ENCODE results near the gene HOXD13.

Gene HOXD13

GRCh38 chr2:176129813-176130146 lies 37.3 kb downstream of the HOXD13 start:
- no peak for TF ChIP-seq Cebpa-rat (IDR thresholded peaks at IDR 0.05)
- Histone ChIP-seq H3K4me3 (no peak overlapping the region), H3K4me1 (peaks cover 10 to 19% (median 14%) of the 10 kb centered on the region in 10 experiments; a peak in 13 of 20 replicates), H3K9me3 (replicated peaks in 1 of 11) (peaks cover 10 to 23% (median 18%) of the 10 kb centered on the region in 11 experiments), H3K9ac (no peak overlapping the region), H3K36me3 (no peaks in the 10 kb centered on the region), H4K20me1 (peaks cover 0 to 60% (median 38%) of the 10 kb centered on the region in 11 experiments; a peak in 16 of 22 replicates), H3K27ac (no peak overlapping the region), H3K27me3 (peaks cover 100% of the 10 kb centered on the region in 11 experiments), H3K4me2 (no peak overlapping the region)

- Histone ChIP-seq H3K27me3 (peaks cover 100% of the 10 kb centered on the region in 11 experiments), H3K9ac (no peak overlapping the region)
- no peak for TF ChIP-seq Cebpa-rat (IDR thresholded peaks at IDR 0.05)
Measured at GRCh38 chr2:176130147-176130956, 37.8 kb downstream of the HOXD13 start.

GRCh38 chr2:176130957-176131847 lies 38.7 kb downstream of the HOXD13 start:
- Histone ChIP-seq H3K27ac (no peak overlapping the region), H3K4me3 (no peak overlapping the region), H3K36me3 (no peaks in the 10 kb centered on the region), H3K4me1 (peaks cover 14 to 28% (median 20%) of the 10 kb centered on the region in 10 experiments; a peak in 18 of 20 replicates), H3K27me3 (peaks cover 100% of the 10 kb centered on the region in 11 experiments), H3K4me2 (no peak overlapping the region), H3K9ac (no peak overlapping the region), H3K9me3 (replicated peaks in 1 of 11) (peaks cover 10 to 23% (median 18%) of the 10 kb centered on the region in 11 experiments), H4K20me1 (peaks cover 0 to 46% (median 28%) of the 10 kb centered on the region in 11 experiments; a peak in 16 of 22 replicates)
- TF ChIP-seq Cebpa-rat (IDR thresholded peaks at IDR 0.05) = no peak

More at GRCh38 chr2:176130147-176130956, 37.8 kb downstream of the HOXD13 start:
- Histone ChIP-seq H3K9me3 (replicated peaks in 1 of 11) (peaks cover 10 to 23% (median 18%) of the 10 kb centered on the region in 11 experiments), H3K4me2 (no peak overlapping the region), H3K27ac (no peak overlapping the region), H4K20me1 (peaks cover 0 to 55% (median 32%) of the 10 kb centered on the region in 11 experiments; a peak in 16 of 22 replicates), H3K4me1 (peaks cover 10 to 19% (median 13%) of the 10 kb centered on the region in 10 experiments; a peak in 14 of 20 replicates), H3K36me3 (no peaks in the 10 kb centered on the region), H3K4me3 (no peak overlapping the region; a peak in 1 of 20 replicates)

GRCh38 chr2:176131848-176132158 lies 39.3 kb downstream of the HOXD13 start:
- Histone ChIP-seq H3K4me2 (no peak overlapping the region), H3K9me3 (replicated peaks in 1 of 11) (peaks cover 11 to 28% (median 19%) of the 10 kb centered on the region in 11 experiments), H3K27ac (no peak overlapping the region), H3K4me1 (peaks cover 19 to 34% (median 26%) of the 10 kb centered on the region in 10 experiments; a peak in 18 of 20 replicates), H3K27me3 (peaks cover 100% of the 10 kb centered on the region in 11 experiments), H3K36me3 (no peaks in the 10 kb centered on the region), H3K4me3 (no peak overlapping the region), H3K9ac (no peak overlapping the region), H4K20me1 (peaks cover 0 to 41% (median 28%) of the 10 kb centered on the region in 11 experiments; a peak in 16 of 22 replicates)
- TF ChIP-seq Cebpa-rat (IDR thresholded peaks at IDR 0.05) = no peak

- Histone ChIP-seq H4K20me1 (peaks cover 0 to 36% (median 26%) of the 10 kb centered on the region in 11 experiments; a peak in 16 of 22 replicates), H3K27ac (no peak overlapping the region), H3K36me3 (no peaks in the 10 kb centered on the region), H3K4me2 (no peak overlapping the region), H3K27me3 (peaks cover 100% of the 10 kb centered on the region in 11 experiments), H3K9me3 (replicated peaks in 1 of 11) (peaks cover 11 to 31% (median 19%) of the 10 kb centered on the region in 11 experiments), H3K4me1 (peaks cover 19 to 31% (median 27%) of the 10 kb centered on the region in 10 experiments; a peak in 18 of 20 replicates), H3K4me3 (no peak overlapping the region), H3K9ac (no peak overlapping the region)
- no peak for TF ChIP-seq Cebpa-rat (IDR thresholded peaks at IDR 0.05)
Measured at GRCh38 chr2:176132205-176133171, 40.0 kb downstream of the HOXD13 start.

GRCh38 chr2:176133389-176133788 lies 40.9 kb downstream of the HOXD13 start:
- peaks cover 0 to 27% (median 17%) of the 10 kb centered on the region in 11 experiments; a peak in 15 of 22 replicates for H4K20me1 ChIP-seq
- no peak for TF ChIP-seq Cebpa-rat (IDR thresholded peaks at IDR 0.05)
- H3K9ac ChIP-seq = no peak overlapping the region
- no peaks in the 10 kb centered on the region for H3K36me3 ChIP-seq
- no peak overlapping the region for H3K4me2 ChIP-seq
- peaks cover 15 to 24% (median 21%) of the 10 kb centered on the region in 10 experiments; a peak in 18 of 20 replicates for H3K4me1 ChIP-seq
- H3K9me3 ChIP-seq (replicated peaks in 1 of 11) = peaks cover 11 to 34% (median 22%) of the 10 kb centered on the region in 11 experiments
- H3K4me3 ChIP-seq = no peak overlapping the region
- no peak overlapping the region for H3K27ac ChIP-seq
- H3K27me3 ChIP-seq = peaks cover 99 to 100% (median 100%) of the 10 kb centered on the region in 11 experiments

- no peak overlapping the region for H3K27ac ChIP-seq
- H3K4me2 ChIP-seq = no peak overlapping the region
- no peak overlapping the region for H3K4me3 ChIP-seq
- peaks cover 12 to 40% (median 29%) of the 10 kb centered on the region in 11 experiments for H3K9me3 ChIP-seq (replicated peaks in 1 of 11)
- TF ChIP-seq Cebpa-rat (IDR thresholded peaks at IDR 0.05) = no peak
- H4K20me1 ChIP-seq = peaks cover 0 to 20% (median 10%) of the 10 kb centered on the region in 11 experiments; a peak in 12 of 22 replicates
- peaks cover 8 to 18% (median 14%) of the 10 kb centered on the region in 10 experiments; a peak in 18 of 20 replicates for H3K4me1 ChIP-seq
- peaks cover 98 to 100% (median 100%) of the 10 kb centered on the region in 11 experiments for H3K27me3 ChIP-seq
- H3K36me3 ChIP-seq = no peaks in the 10 kb centered on the region
- H3K9ac ChIP-seq = no peak overlapping the region
Measured at GRCh38 chr2:176134035-176134434, 41.5 kb downstream of the HOXD13 start.

DNA sequence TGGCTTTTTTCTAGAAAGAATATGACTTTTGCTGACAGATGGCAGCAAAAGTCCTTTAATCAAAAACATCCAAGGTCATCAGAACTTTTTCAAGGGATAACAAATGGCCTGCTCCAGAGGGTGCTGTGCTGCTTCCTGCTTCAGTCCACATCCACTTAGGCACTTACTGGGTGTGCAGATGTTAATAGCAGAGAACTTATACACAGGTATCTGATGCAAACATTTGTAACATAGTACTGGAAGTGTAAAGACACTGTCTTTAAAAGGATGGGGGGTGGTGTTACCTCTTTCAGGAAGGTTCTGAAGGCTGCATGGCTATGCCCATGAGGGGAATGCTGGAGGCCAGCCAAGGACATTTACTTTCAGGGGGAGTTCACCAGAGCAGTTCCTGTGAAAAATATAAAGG lies 42.5 kb downstream of the HOXD13 start:
- TF ChIP-seq Cebpa-rat (IDR thresholded peaks at IDR 0.05) = no peak
- Histone ChIP-seq H3K36me3 (no peaks in the 10 kb centered on the region), H3K27ac (no peak overlapping the region), H3K4me3 (no peak overlapping the region), H3K9me3 (replicated peaks in 1 of 11) (peaks cover 11 to 40% (median 25%) of the 10 kb centered on the region in 11 experiments), H4K20me1 (peaks cover 0 to 18% (median 6%) of the 10 kb centered on the region in 11 experiments; a peak in 5 of 22 replicates), H3K9ac (no peak overlapping the region), H3K27me3 (peaks cover 94 to 99% (median 98%) of the 10 kb centered on the region in 11 experiments), H3K4me1 (peaks cover 6 to 16% (median 13%) of the 10 kb centered on the region in 10 experiments; a peak in 17 of 20 replicates), H3K4me2 (no peak overlapping the region; a peak in 1 of 22 replicates)

All from BLaER1 treated with 17β-estradiol and CSF1 and Interleukin-3, amounts not matched to agents 10 nM and 100 nM (cell line).